Amniotic epithelial cell (primary cell): ENCODE data around the gene INTS12.
A peak's percentile ranks its signal among the peaks of the same experiment; 100 is the strongest.

Source experiments
- DNase-seq: peaks from one replicate; pipeline ENCODE4 v3.0.0-alpha.2; 2010; ENCODE audit warnings: low read depth

Gene INTS12

GRCh38 chr4:105683038-105683437, 25.5 kb downstream of the INTS12 start:
- no peak for DNase-seq

DNA sequence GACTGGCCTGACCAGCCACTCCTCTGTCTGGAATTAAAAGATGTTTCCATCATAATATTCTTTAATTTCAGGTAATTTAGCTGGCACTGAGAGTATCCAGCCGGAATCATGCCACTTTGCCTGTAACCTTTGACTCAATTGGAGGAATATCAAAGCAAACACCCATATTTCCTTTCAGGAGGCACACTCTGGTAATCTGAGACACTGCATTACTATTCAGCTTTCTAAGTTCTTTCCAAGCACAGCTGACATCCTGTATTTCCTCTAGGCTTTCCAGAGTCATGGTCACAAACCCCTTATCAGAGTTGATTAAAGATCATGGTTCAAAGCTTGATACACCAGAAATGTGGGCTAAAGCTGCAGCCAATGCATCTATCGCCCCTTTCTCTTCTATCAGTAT, 29.3 kb downstream of the INTS12 start:
- DNase-seq = no peak

DNA sequence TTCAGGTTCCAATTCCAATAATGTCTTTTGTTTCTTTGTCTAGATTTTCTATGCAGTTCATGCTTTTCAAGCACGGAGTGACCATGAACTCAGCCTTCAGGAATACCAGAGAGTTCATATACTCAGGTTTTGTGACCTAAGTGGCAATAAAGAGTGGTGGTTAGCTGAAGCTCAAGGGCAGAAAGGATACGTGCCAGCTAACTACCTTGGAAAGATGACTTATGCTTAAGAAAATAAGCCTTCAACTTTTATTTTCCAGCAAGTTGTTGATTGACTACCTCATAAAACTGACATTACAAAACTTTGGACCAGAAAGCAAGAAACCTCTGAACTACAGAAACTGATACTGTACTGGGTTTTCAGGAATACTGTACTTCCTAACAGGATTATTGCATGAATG, 30.8 kb downstream of the INTS12 start:
- no peak for DNase-seq

- no peak for DNase-seq
These were observed 34.5 kb downstream of the INTS12 start for GRCh38 chr4:105674011-105674410.

- DNase-seq = no peak
These were observed 37.2 kb downstream of the INTS12 start for GRCh38 chr4:105671301-105671700.

DNA sequence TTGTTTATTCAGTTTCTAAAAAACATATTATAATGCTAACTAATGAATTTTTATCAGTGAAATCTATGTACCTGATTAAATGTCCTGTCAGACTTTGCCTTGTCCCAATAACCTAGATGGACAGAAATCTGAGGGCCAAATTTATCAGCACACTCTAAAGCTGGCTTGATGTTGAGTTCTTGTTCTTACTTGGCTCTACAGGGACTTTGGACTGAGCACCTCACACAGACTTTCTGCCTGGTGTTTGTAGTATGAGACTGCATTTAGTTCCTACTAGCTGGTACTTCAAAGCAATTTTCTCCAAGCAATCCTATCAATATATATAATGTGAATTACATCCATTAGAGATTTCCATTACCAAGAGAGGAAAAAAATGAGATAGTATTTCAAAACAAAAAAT, 37.8 kb downstream of the INTS12 start:
- no peak for DNase-seq

GRCh38 chr4:105666693-105667092, 41.8 kb downstream of the INTS12 start:
- peak; percentile 77 for DNase-seq

DNA sequence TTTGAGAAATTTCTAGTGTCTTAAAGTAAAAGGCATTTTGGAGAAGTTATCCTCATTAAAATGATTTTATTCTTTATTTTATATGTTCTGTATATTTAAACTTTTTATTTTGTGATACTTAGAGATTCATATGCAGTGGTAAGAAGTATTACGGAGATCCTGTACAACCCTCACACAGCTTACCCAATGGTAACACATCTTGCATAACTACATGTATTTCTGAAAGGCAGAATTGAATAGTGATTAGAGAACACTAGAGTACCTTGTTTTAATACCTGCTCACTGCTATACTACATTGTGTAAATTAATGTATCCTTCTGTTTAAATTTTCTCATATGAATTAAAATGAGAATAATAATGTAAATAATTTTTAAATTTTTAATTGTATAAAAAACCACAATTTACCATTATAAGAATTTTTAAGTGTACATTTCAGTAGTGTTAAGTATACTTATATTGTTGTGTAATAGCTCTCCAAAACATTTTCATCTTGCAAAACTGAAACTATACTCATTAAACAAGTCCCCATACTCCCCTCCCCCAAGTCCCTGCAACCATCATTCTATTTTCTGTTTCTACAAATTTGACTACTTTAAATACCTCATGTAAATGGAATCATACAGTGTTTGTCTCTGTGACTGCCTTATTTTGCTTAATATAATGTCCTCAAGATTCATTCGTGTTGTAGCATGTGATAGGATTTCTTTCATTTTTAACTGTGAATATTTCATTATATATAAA, 45.4 kb downstream of the INTS12 start:
- no peak for DNase-seq

GRCh38 chr4:105661028-105661427, 47.5 kb downstream of the INTS12 start:
- no peak for DNase-seq

DNA sequence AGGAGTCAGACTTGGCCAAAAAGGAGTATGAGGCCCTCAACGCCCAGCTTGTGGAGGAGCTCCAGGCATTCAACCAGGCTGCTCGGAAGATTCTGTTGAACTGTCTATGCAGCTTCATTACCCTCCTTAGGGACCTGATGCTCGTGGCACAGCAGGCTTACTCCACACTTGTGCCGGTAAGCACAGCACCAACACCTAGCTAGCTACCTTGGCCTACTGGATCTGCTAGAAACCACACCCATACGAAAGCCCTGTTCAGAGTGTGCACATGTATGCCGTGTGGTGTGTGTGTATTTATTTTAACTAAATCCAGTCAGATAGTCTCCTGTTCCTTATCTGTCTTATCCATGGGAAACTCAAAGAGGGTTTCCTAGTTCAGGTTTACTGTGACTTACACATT, 49.3 kb downstream of the INTS12 start:
- no peak for DNase-seq

DNA sequence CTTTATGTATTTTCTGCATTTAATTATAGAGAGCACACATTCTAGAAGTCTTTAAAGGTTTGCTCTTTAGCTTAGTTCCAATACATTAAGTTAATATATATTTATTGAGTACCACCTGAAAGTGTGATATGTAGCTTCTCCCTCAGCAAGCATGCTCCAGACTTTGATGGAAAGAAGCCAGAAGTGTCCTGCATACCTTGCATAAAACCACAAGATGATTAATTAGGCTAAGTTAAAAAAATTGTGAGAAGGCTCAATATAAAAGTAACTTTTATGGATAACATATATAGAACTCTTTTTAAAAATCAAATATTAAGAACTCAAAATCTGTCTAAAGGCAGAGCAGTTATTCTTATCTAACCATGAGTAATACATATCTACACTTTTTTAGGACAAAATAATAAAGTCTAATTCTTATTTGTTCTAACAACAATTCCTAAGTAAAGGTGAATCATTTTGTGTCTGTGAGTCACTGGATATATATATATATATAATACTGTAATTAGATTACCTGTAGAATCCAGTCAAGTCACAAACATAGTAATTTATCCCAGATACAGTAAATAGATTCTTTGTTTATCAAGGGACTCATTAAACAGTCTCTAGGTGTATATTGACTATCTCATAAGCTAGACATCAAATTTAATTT, 51.2 kb downstream of the INTS12 start:
- DNase-seq = peak; percentile 9

DNA sequence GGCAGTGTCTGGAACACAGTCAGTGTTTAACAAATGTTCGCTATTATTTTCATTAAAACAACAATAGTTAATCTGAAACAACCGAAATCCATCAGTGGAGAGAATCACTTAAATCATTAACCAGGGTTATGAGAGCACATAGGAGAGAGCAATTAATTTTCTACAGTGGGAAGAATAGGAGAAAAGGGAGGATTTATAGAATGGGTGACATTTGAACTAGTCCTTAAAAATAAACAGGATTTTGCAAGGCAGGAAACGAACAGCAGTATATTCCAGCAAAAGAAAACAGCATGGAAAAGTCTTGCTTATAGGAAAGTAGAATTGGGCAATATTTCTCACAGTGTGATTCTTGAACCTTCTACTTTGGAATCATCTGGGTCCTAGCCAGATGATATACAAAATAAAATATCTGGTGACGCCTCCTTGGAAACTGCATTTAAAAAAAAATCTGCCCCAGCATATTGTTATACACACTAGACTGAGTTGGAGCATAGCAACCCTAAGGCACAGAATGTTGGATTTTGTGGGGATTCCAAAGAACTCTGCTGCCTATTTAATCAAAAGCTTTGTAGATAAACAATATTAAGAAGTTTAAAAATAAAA, 56.1 kb downstream of the INTS12 start:
- no peak for DNase-seq

GRCh38 chr4:105651884-105652283, 56.6 kb downstream of the INTS12 start:
- no peak for DNase-seq

GRCh38 chr4:105650190-105650589, 58.3 kb downstream of the INTS12 start:
- DNase-seq = no peak

DNA sequence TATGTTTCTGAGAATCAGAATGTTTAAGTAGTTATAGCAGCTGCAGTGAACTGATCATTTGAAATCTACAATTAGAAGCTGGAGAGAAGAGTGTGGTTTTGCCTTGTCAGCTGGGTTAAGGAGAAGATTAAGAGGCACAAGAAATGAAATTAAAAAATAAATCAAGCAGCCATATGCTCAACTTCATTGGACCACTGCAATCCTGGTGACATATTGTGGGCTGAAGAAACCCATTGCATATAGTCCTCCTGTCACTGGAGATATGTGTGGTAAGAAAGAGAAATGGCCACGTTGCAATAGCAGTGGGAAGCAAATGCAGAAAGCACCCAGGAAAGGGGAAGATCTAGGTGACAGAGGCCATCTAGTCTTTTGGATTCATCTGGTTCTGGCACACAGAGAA, 63.0 kb downstream of the INTS12 start:
- DNase-seq = no peak

DNA sequence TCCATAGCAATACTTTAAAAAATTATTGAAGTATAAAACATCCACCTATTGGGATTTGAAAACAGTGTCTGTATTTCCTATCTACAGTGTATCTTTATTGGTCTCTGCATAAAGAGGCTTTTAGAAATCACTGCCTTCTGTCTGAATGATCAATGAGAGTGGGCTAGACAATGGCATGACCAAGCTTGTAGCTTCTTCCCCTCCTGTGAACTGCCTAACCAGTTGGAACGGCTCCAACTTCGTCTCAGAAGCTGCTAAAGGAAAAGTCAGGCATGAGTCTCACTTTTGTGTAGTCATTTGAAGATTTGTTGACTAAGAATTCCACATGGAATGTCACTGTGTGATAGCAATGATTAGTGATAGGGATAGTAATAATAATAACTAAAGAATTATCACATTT, 64.2 kb downstream of the INTS12 start:
- DNase-seq = no peak

GRCh38 chr4:105641845-105642244, 66.6 kb downstream of the INTS12 start:
- no peak for DNase-seq

DNA sequence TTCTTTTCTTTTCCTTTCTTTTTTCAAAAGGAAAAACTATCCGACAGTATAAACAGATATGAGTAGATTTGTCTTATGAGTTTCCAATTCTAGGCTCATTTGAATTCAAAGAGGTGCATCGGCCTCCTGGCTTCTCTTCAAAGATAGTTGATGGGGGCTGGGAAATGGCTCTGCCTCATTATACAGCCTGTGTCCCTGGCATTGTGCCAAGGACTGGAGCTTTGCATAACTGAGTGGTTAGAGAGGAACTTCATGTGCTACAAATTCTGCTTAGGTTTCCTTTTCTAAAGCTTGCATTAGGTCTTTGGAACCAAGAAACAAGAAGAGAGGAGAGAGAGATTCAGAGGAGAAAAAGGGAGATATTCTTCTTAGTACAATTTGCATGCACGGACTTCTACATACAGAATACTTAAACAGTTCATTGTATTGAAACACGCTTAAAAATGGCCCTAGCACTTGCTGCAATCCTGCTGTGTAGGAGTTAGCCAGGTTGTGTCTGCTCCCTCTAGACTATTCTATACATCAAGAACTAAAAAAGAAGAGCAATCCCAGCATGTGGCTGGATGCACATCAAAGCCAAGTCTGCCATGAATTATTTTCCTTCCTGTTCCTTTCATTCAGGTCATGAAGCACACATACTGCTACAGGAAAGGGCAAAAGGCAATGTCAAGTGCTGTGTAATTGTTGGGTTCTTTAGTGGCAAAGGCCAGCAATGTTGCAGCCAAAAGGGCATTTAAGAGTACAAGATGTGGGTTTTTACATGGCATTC, 70.9 kb downstream of the INTS12 start:
- DNase-seq = peak; percentile 47

DNA sequence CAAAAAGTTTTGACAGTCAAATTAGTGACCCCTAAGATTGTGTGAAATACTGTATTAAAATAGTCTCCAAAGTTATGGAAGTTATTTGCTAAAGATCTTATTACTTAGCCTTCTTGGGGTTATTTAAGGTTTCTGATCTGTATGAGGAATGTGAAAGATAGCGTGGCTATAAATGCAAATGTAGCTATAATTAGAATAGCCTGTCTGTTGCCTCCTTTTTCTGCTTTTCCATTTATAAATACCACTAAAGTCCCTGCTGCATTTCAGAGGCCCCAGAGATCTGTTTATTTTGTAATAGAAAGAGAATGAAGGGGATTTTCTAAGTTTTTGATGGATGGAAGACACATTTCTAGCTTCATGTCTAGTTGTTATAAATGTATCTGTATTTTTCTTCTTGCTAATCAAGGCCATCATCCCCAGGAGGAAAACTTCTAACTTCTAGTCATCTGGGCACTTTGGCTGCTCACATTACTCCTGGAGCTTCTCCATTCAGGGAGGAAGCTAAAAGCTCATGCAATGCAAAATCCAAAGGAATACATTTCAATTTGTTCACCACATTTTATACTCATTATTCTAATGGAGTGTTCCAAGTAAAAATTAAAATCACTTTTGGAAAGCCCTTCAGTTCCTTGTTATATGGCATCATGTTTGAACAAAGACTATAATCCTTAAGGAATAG, 73.9 kb downstream of the INTS12 start:
- no peak for DNase-seq

DNA sequence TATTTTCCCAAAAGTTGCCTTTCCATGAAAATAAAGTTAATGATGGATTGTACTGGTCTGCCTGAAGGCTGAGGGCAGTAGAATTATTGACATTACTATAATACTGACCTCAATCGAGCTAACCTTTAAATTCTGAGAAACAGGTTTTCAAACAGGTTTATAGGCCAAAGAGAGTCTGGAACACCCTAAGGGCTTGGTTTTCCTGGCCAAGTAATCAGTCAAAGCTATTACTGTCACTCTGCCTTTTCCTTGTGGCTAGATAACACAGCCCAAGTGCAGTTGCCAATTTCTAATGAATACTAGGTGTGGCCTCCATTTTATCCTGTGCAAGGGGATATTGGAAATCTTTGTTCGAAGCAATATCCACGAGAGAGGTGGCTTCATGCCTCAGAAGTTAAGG, 75.2 kb downstream of the INTS12 start:
- no peak for DNase-seq
